ENCODE data around the gene IAPP. TPM values are rescaled to one million over a fixed set of nuclear protein-coding genes. Genes with fewer than 3 reads are reported as not detected.

Gene IAPP
- total RNA-seq, 1 experiment from 2014 or later, result not detected

DNA sequence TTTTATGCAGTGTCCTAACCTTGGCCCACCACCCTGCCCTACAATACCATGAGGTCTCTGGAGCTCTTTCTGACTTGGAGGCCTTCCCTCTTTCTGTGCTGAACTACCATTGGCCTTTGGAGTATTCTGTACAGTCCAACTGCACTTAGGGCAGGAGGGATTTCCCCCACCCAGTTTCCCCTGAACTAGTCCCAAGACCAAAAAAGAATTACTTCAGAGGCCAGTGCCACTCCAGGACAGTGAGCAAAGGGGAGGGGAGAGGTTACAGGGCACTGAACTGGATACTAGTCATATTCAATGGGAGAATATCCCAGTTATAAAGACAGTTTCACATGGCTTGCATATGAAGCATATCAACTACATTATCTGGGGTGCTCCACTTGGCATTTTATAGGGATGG, 44.1 kb upstream of the IAPP start:
- H3K4me3 ChIP-seq, result no peak overlapping the region
- intact Hi-C loops (cut with micrococcal nuclease; ENCODE audit: unreplicated experiment), result no loop called here

DNA sequence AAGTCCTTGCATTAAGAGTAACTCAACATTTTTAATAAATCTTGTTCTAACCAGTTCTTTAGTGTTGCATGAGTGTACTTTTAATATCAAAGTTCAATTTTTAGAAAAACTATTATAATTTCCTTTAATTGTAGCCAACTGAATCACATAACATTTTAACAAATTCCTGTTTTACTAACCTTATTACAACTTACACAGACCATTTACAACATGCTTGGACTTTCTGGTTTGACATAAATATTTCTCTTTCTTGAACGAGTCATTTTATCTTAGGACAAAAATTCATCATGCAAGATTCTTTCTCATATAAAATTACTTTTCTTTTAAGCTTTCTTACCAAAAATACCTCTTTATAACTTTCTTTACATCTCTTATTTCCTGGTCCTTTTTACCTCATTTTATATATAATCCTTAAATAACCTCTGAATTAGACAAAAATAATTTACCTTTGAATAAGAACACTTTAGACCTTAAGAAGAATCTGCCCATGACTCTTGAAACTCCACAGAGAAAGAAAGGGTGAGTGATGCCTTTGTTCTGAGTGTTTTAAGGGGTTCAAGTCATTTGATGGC, 41.9 kb upstream of the IAPP start:
- Histone ChIP-seq H3K27me3 (ENCODE audit: insufficient read depth, low read depth) (no peaks in the 10 kb centered on the region), H4K20me1 (ENCODE audit: insufficient read depth) (no peaks in the 10 kb centered on the region), H3F3A (ENCODE audit: insufficient read depth, low read depth) (no peaks in the 10 kb centered on the region), H3K27ac (no peak overlapping the region), H3K9me3 (ENCODE audit: insufficient read depth, low read depth) (peaks cover 7% of the 10 kb centered on the region), H3K36me3 (ENCODE audit: low read depth) (no peaks in the 10 kb centered on the region), H2AFZ (no peak overlapping the region), H3K79me2 (ENCODE audit: low read depth) (no peaks in the 10 kb centered on the region), H3K4me2 (no peak overlapping the region), H3K9me2 (ENCODE audit: insufficient read depth) (no peaks in the 10 kb centered on the region), H3K4me3 (no peak overlapping the region), H3K4me1 (replicated peaks; ENCODE audit: insufficient read depth) (no peaks in the 10 kb centered on the region)
- CTCF ChIA-PET, result no interaction called here
- intact Hi-C loops (cut with micrococcal nuclease; ENCODE audit: unreplicated experiment), result no loop called here
- POLR2A ChIA-PET (ENCODE audit: unreplicated experiment), result no interaction called here
- no peak for TF ChIP-seq EZH2 (IDR thresholded peaks at IDR 0.05; ENCODE audit: low read depth)
- TF ChIP-seq, protein P1, sequence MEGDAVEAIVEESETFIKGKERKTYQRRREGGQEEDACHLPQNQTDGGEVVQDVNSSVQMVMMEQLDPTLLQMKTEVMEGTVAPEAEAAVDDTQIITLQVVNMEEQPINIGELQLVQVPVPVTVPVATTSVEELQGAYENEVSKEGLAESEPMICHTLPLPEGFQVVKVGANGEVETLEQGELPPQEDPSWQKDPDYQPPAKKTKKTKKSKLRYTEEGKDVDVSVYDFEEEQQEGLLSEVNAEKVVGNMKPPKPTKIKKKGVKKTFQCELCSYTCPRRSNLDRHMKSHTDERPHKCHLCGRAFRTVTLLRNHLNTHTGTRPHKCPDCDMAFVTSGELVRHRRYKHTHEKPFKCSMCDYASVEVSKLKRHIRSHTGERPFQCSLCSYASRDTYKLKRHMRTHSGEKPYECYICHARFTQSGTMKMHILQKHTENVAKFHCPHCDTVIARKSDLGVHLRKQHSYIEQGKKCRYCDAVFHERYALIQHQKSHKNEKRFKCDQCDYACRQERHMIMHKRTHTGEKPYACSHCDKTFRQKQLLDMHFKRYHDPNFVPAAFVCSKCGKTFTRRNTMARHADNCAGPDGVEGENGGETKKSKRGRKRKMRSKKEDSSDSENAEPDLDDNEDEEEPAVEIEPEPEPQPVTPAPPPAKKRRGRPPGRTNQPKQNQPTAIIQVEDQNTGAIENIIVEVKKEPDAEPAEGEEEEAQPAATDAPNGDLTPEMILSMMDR (conservative IDR thresholded peaks at IDR 0.05), result no peak
- DNase-seq, result no peak
- BruUV-seq (replicated peaks), result no TSS peak

More for the DNA sequence above, 44.1 kb upstream of the IAPP start:
- H3K79me2 ChIP-seq (ENCODE audit: low read depth), result no peaks in the 10 kb centered on the region
- POLR2A ChIA-PET (ENCODE audit: unreplicated experiment), result no interaction called here
- DNase-seq, result no peak
- no peaks in the 10 kb centered on the region for H3F3A ChIP-seq (ENCODE audit: insufficient read depth, low read depth)
- BruUV-seq (replicated peaks), result no TSS peak
- H4K20me1 ChIP-seq (ENCODE audit: insufficient read depth), result no peaks in the 10 kb centered on the region
- peaks cover 7% of the 10 kb centered on the region for H3K9me3 ChIP-seq (ENCODE audit: insufficient read depth, low read depth)
- TF ChIP-seq, protein P1 (conservative IDR thresholded peaks at IDR 0.05), result no peak
- no peak for TF ChIP-seq EZH2 (IDR thresholded peaks at IDR 0.05; ENCODE audit: low read depth)
- H3K9me2 ChIP-seq (ENCODE audit: insufficient read depth), result no peaks in the 10 kb centered on the region
- no peaks in the 10 kb centered on the region for H3K27me3 ChIP-seq (ENCODE audit: insufficient read depth, low read depth)
- no peak overlapping the region for H3K27ac ChIP-seq
- no peak overlapping the region for H2AFZ ChIP-seq
- H3K36me3 ChIP-seq (ENCODE audit: low read depth), result no peaks in the 10 kb centered on the region
- no peaks in the 10 kb centered on the region for H3K4me1 ChIP-seq (replicated peaks; ENCODE audit: insufficient read depth)
- CTCF ChIA-PET, result no interaction called here
- no peak overlapping the region for H3K4me2 ChIP-seq

DNA sequence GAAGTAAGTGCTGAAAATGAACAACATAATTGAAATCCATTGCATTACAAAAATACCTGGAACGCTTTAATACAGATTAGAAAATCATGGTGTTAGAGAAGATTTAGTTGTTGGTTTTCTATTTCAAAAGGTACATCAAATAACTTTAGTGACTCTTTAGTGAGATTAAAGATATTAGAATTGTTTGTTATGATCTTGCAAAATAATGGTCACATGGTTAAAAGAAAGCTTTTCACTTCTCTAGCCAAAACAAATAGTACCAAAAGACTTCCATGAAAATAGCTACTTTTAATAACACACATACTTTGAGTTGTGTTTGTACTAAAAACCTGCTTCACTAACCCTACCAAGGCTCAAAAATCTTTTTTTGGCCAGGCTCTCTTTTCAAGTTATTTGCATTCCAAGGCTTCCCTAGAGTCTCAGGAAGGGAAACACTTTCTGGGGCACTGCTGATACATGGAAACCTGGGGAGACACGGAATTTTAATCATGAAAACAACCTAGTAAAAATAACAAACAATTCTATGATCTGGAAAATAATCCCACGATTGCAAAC, 37.9 kb upstream of the IAPP start, which contains the start of gene SLCO1A2:
TSS of gene SLCO1A2 (minus strand) at position 147 of the 555 bp plus-strand sequence. CDS start 270 bp downstream, outside the sequence.
- no peaks in the 10 kb centered on the region for H3K27me3 ChIP-seq (ENCODE audit: insufficient read depth, low read depth)
- H3K79me2 ChIP-seq (ENCODE audit: low read depth), result no peaks in the 10 kb centered on the region
- no peak within 1 kb of the TSS for H3K4me3 ChIP-seq
- H3K4me1 ChIP-seq (replicated peaks; ENCODE audit: insufficient read depth), result no peaks in the 10 kb centered on the region
- no peak within 1 kb of the TSS for H3K4me2 ChIP-seq
- no peaks in the 10 kb centered on the region for H4K20me1 ChIP-seq (ENCODE audit: insufficient read depth)
- TF ChIP-seq, protein P1 (conservative IDR thresholded peaks at IDR 0.05), result no peak
- no peak for TF ChIP-seq EZH2 (IDR thresholded peaks at IDR 0.05; ENCODE audit: low read depth)
- H3K36me3 ChIP-seq (ENCODE audit: low read depth), result no peaks in the 10 kb centered on the region
- ChIA-PET POLR2A (ENCODE audit: unreplicated experiment) (no interaction called here), CTCF (no interaction called here)
- no peaks in the 10 kb centered on the region for H3F3A ChIP-seq (ENCODE audit: insufficient read depth, low read depth)
- H3K9me2 ChIP-seq (ENCODE audit: insufficient read depth), result no peaks in the 10 kb centered on the region
- no peak within 1 kb of the TSS for H2AFZ ChIP-seq
- intact Hi-C loops (cut with micrococcal nuclease; ENCODE audit: unreplicated experiment), result no loop called here
- peaks cover 2% of the 10 kb centered on the region for H3K9me3 ChIP-seq (ENCODE audit: insufficient read depth, low read depth)
- BruUV-seq (replicated peaks), result no TSS peak
- H3K27ac ChIP-seq, result no peak within 1 kb of the TSS
- DNase-seq, result no peak
